ENCODE measurements around the gene PRRX2.

Gene PRRX2

GRCh38 chr9:129678844-129679243, 13.4 kb downstream of the PRRX2 start:
- DNase-seq (ENCODE audit: extremely low read depth, low read depth): no peak
- TF ChIP-seq CTCF (IDR thresholded peaks at IDR 0.05; ENCODE audit: low read depth, low read length): no peak

GRCh38 chr9:129679537-129679936, 14.1 kb downstream of the PRRX2 start:
- no peak for DNase-seq (ENCODE audit: extremely low read depth, low read depth)
- TF ChIP-seq CTCF (IDR thresholded peaks at IDR 0.05; ENCODE audit: low read depth, low read length): no peak

GRCh38 chr9:129681924-129682323, 16.5 kb downstream of the PRRX2 start:
- no peak for TF ChIP-seq CTCF (IDR thresholded peaks at IDR 0.05; ENCODE audit: low read depth, low read length)

GRCh38 chr9:129682381-129682780, 16.9 kb downstream of the PRRX2 start:
- TF ChIP-seq CTCF (IDR thresholded peaks at IDR 0.05; ENCODE audit: low read depth, low read length): no peak

More at GRCh38 chr9:129681924-129682323, 16.5 kb downstream of the PRRX2 start:
- DNase-seq (ENCODE audit: extremely low read depth, low read depth): no peak

GRCh38 chr9:129685220-129685932, 19.9 kb downstream of the PRRX2 start:
- DNase-seq (ENCODE audit: extremely low read depth, low read depth): no peak
- no peak for TF ChIP-seq CTCF (IDR thresholded peaks at IDR 0.05; ENCODE audit: low read depth, low read length)

More at GRCh38 chr9:129682381-129682780, 16.9 kb downstream of the PRRX2 start:
- no peak for DNase-seq (ENCODE audit: extremely low read depth, low read depth)

GRCh38 chr9:129685933-129686259, 20.4 kb downstream of the PRRX2 start:
- no peak for TF ChIP-seq CTCF (IDR thresholded peaks at IDR 0.05; ENCODE audit: low read depth, low read length)
- DNase-seq (ENCODE audit: extremely low read depth, low read depth): no peak

GRCh38 chr9:129686736-129687135, 21.3 kb downstream of the PRRX2 start:
- no peak for DNase-seq (ENCODE audit: extremely low read depth, low read depth)
- TF ChIP-seq CTCF (IDR thresholded peaks at IDR 0.05; ENCODE audit: low read depth, low read length): no peak
